GM23248 (cell line): ENCODE data around the gene SH2D3C.

Source experiments
- EZH2 ChIP-seq: fragments of 200-600 bp; sonication (generic); IDR thresholded peaks from 2 replicates; pipeline ENCODE4 v1.6.1; 2018; ENCODE audit warnings: antibody characterized with exemption, mild to moderate bottlenecking; ENCODE audit not compliant: insufficient read depth, poor library complexity, severe bottlenecking
- EZH2phosphoT487 ChIP-seq: fragments of 200-600 bp; sonication (generic); IDR thresholded peaks from 2 replicates; pipeline ENCODE4 v1.6.1; 2018; ENCODE audit warnings: antibody characterized with exemption, moderate library complexity, mild to moderate bottlenecking, low read depth; ENCODE audit not compliant: insufficient read depth

DNA sequence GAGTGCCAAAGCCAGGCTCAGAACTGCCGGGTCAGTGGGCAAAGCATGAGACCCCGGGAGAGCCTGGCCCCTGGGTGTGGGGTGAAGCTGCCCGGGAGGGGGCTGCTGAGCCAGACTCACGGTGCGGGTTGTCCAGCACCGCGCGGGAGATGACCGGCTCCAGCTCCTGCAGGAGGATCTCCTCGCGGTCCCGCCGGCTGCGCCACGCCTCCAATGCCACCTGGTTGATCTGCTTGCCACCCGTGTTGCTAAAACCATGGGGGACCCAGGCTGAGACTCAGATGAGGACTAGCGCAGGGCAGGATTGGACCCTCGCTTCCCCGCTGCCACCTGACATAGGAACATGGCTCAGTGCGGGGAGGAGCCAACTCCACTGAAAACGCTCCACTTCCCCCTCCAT lies 46.0 kb downstream of the SH2D3C start:
- TF ChIP-seq EZH2 = no peak
- no peak for TF ChIP-seq EZH2phosphoT487
